WI38 (cell line): ENCODE results near the gene OBSCN.
A peak's percentile ranks its signal among the peaks of the same experiment; 100 is the strongest.
"Not testable (repeated sequence)": the region's sequence is repeated elsewhere in the genome, so short reads cannot be mapped to it uniquely, and the experiment has no call there.

ENCODE experiments used
- H3K4me3 ChIP-seq: 2 replicates; pipeline ENCODE4 v1.5.1; 2011; ENCODE audit warnings: low read depth, mild to moderate bottlenecking, control low read depth, low read length
- CTCF ChIP-seq: IDR thresholded peaks from 2 replicates; pipeline ENCODE4 v1.5.1; 2012; ENCODE audit warnings: low read depth, mild to moderate bottlenecking, control low read depth, low read length

The OBSCN gene

GRCh38 chr1:228166170-228166936 lies 41.5 kb upstream of the OBSCN start:
- H3K4me3 ChIP-seq, result peak overlapping the region; percentile 72
- peak; percentile 23 for TF ChIP-seq CTCF

GRCh38 chr1:228168563-228169270 lies 39.1 kb upstream of the OBSCN start:
- no peak overlapping the region for H3K4me3 ChIP-seq
- no peak for TF ChIP-seq CTCF

GRCh38 chr1:228169345-228169744 lies 38.5 kb upstream of the OBSCN start:
- no peak for TF ChIP-seq CTCF
- no peak overlapping the region for H3K4me3 ChIP-seq

- no peak overlapping the region for H3K4me3 ChIP-seq
- no peak for TF ChIP-seq CTCF
These were observed 37.2 kb upstream of the OBSCN start for GRCh38 chr1:228170666-228171065.

GRCh38 chr1:228171221-228171891 lies 36.5 kb upstream of the OBSCN start:
- H3K4me3 ChIP-seq, result no peak overlapping the region
- no peak for TF ChIP-seq CTCF

GRCh38 chr1:228172591-228173527 lies 35.0 kb upstream of the OBSCN start:
- no peak overlapping the region for H3K4me3 ChIP-seq
- TF ChIP-seq CTCF, result no peak

- not testable (repeated sequence) for H3K4me3 ChIP-seq
These were observed 34.0 kb upstream of the OBSCN start for GRCh38 chr1:228173528-228174481.
